ENCODE measurements around the gene UBXN7.
"Not testable (repeated sequence)": the region's sequence is repeated elsewhere in the genome, so short reads cannot be mapped to it uniquely, and the experiment has no call there.

The UBXN7 gene

GRCh38 chr3:196315821-196316220, 116.4 kb downstream of the UBXN7 start:
- no peak for DNase-seq

GRCh38 chr3:196314597-196314996, 117.6 kb downstream of the UBXN7 start:
- no peak for DNase-seq

DNA sequence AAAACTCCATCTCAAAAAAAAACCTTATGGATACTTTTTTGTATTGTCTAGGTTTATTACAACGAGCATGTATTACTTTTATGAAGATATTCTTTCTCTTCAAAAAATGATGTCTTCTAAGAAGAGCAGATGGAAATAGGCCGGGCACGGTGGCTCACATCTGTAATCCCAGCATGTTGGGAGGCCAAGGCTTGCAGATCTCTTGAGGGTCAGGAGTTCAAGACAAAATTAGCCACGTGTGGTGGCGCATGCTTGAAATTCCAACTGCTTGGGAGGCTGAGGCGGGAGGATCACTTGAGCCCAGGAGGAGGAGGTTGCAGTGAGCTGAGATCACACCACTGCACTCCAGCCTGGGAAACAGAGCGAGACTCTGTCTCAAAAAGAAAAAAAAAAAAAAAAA, 118.1 kb downstream of the UBXN7 start:
- not testable (repeated sequence) for DNase-seq

DNA sequence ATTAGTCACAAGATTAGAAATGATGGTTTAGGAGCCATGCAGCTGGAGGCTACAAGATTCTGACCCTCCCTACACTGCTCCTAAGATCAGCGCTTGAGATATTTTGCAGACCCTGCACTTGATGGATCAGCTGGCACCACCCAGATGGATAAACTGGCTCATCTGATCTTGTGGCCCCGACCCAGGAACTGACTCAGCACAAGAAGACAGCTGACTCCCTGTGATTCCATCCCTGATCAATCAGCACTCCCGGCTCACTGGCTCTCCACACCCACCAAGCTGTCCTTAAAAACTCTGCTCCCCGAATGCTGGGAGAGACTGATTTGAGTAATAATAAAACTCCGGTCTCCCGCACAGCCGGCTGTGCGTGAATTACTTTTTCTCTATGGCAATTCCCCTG, 129.3 kb downstream of the UBXN7 start:
- not testable (repeated sequence) for DNase-seq

GRCh38 chr3:196302551-196302950, 129.7 kb downstream of the UBXN7 start:
- not testable (repeated sequence) for DNase-seq

- no peak for DNase-seq
Observed at GRCh38 chr3:196298521-196298920, 133.7 kb downstream of the UBXN7 start.
